ENCODE measurements around the gene PHF10.
A peak's percentile ranks its signal among the peaks of the same experiment; 100 is the strongest.
"Not testable (repeated sequence)": the region's sequence is repeated elsewhere in the genome, so short reads cannot be mapped to it uniquely, and the experiment has no call there.

PHF10 gene

DNA sequence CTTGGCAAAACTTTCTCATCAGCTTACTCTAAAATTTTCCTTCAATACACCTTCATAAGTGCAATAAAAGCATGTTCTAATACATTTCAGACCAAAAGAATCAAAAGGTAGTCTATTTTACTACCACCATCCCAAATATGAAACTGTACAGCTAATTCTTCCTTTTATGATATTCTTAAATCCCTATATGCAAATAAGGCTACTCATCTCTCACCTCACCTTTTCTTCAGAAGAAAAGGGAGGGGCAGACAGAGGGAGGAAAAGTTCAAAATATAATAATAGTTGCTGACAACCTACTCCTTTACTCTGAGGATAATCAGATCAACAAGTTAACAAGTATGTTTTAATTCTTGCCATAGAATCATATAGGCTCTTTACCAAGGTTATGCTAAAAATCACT is 15.0 kb downstream of the PHF10 start:
- TF ChIP-seq, protein P1, sequence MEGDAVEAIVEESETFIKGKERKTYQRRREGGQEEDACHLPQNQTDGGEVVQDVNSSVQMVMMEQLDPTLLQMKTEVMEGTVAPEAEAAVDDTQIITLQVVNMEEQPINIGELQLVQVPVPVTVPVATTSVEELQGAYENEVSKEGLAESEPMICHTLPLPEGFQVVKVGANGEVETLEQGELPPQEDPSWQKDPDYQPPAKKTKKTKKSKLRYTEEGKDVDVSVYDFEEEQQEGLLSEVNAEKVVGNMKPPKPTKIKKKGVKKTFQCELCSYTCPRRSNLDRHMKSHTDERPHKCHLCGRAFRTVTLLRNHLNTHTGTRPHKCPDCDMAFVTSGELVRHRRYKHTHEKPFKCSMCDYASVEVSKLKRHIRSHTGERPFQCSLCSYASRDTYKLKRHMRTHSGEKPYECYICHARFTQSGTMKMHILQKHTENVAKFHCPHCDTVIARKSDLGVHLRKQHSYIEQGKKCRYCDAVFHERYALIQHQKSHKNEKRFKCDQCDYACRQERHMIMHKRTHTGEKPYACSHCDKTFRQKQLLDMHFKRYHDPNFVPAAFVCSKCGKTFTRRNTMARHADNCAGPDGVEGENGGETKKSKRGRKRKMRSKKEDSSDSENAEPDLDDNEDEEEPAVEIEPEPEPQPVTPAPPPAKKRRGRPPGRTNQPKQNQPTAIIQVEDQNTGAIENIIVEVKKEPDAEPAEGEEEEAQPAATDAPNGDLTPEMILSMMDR (conservative IDR thresholded peaks at IDR 0.05) = no peak
- no peak for TF ChIP-seq ZFX (IDR thresholded peaks at IDR 0.05)
- H3K27ac ChIP-seq = no peak overlapping the region

DNA sequence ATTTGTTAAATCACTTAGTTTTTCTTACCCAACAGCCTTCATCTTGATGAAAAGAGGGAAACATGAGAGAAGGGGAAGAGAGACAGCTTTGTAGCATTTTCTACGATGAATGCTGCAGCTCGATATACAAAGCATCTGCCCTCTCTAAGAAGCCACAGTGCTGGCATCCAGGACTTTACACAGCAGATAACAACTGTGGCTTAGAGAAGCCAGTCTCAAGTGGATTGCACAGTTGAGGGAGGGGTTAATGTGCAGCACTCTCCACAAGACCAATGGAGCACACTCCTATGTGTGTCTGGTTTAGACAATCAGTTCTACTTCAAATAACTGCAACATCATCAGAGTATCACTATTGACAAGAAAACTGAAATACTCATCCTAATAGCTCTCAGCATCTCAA is 16.5 kb downstream of the PHF10 start:
- no peak for TF ChIP-seq ZFX (IDR thresholded peaks at IDR 0.05)
- TF ChIP-seq, protein P1 (conservative IDR thresholded peaks at IDR 0.05) = no peak
- H3K27ac ChIP-seq = no peak overlapping the region

DNA sequence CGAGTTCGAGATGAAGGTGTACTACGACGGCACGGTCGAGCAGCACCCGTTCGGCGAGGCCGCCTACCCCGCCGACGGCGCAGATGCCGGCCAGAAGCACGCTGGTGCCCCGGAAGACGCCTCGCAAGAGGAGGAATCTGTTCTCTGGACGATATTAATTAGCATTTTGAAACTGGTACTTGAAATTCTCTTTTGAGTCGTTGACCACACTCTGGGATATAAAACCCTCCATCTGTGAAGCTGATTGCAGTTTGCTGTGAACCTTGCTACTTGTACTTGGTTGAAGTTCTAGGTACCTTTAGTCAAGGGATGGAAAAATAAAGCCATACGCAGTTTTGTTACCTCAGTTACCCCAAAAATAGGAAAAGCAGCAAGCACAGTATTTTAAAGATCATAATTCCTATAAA is 21.5 kb downstream of the PHF10 start:
- peak overlapping the region; percentile 88 for H3K27ac ChIP-seq
- TF ChIP-seq, protein P1 (conservative IDR thresholded peaks at IDR 0.05) = no peak
- no peak for TF ChIP-seq ZFX (IDR thresholded peaks at IDR 0.05)

DNA sequence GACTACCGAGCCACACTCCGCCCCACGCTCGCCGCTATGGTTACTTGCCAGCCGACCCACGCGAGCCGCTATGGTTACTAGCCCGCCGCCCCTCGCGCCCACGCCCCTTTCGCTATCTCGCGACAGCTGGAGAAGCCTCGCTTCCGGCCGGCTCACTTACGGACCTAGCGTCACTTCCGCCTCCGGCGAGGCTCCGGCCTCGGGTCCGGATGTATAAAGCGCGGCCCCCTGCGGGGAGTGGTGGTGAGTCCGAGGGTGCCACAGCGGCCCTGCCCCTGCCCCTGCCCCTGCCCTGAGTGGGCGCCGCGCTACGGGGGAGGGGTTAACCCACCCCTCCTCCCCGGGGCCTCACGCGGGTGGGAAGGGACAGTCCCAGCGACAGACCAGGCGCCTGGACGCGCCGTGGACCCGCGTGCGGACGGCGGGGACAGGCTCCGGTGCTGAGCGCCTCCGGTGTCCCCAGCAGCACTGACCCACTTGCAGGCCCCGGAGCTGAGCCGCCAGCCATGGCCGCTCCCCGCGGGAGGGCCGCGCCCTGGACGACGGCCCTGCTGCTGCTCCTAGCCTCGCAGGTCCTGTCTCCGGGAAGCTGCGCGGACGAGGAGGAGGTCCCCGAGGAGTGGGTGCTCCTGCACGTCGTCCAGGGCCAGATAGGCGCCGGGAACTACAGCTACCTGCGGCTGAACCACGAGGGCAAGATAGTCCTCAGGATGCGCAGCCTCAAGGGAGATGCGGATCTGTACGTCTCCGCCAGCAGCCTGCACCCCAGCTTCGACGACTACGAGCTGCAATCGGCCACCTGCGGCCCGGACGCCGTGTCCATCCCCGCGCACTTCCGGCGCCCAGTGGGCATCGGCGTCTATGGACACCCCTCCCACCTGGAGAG is 22.1 kb downstream of the PHF10 start, which contains the start of the genes C6orf120 and WDR27:
C6orf120 (plus strand) TSS at position 173 of the 886 bp plus-strand sequence; CDS start at position 507, 334 bp downstream.
WDR27 (minus strand) TSS at position 76 of the 886 bp plus-strand sequence. CDS start 13,024 bp downstream, outside the sequence.
- TF ChIP-seq ZFX (IDR thresholded peaks at IDR 0.05) = peak; percentile 81
- TF ChIP-seq, protein P1 (conservative IDR thresholded peaks at IDR 0.05) = no peak
- H3K27ac ChIP-seq = peak within 1 kb of the TSS; percentile 88

DNA sequence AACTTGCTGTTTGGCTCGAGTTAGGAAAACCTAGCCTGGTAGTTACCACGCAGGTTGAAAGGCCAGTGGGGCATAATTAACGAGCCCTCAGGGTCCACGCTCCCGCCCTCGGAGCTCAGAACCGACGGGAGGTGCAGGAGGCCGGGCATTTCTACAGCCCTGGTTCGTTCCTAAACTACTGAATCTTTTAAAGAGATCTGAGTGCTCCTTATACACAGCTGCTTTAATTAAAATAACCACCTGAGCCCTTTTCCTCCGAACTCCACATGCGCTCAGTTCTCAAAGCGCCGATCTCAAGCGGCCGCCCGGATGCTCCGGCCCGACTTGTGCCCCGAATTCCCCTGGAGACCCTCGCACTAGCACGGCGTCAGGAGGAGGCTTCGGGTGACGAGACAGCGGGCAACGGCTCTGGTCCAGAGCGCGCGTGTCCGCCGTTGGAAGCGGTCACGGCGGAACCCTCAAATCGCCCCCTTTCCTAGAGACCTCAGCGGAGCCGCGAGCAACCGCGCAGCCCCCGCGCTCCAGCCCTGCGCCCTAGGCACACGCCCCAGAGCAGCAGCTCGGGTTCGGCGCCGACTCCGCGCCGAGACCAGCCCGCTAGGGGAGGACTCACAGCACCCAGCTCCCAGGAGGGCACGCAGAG is 22.9 kb downstream of the PHF10 start:
- no peak for TF ChIP-seq ZFX (IDR thresholded peaks at IDR 0.05)
- H3K27ac ChIP-seq = peak overlapping the region; percentile 88

DNA sequence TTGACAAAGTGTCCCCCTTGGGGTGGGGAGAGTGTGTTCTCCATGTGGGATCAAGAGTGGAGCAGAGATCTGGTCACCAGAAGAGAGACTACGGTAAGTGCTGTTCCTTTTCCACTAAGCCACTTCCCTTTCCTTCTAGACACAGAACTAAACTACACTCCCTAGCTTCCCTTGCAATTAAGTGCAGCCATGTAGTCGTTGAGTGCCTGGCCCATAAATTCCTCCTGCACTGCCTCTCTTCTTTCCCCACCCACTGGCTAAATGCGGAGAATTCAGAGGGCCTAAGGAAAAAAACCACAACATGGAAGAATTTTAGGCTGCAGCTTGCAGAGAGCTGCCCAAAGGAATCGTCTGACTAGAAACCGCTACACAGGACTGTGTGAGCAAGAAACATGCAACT is 24.0 kb downstream of the PHF10 start:
- TF ChIP-seq, protein P1 (conservative IDR thresholded peaks at IDR 0.05) = no peak
- no peak for TF ChIP-seq ZFX (IDR thresholded peaks at IDR 0.05)
- no peak overlapping the region for H3K27ac ChIP-seq

DNA sequence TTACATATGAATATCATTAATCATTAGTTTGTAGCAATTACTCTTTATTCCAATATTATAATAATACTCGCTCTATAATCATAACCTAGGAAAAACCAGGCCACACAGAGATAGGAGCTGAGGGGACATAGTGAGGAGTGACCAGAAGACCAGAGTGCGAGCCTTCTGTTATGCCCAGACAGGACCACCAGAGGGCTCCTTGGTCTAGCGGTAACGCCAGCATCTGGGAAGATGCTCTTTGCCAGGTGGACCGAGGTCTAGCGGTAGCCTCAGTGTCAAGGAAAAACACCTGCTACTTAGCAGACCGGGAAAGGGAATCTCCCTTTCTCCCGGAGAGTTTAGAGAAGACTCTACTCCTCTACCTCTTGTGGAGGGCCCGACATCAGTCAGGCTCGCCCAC is 27.2 kb downstream of the PHF10 start:
- TF ChIP-seq, protein P1 (conservative IDR thresholded peaks at IDR 0.05) = peak; percentile 34
- H3K27ac ChIP-seq = not testable (repeated sequence)
